GM19397 (cell line): ENCODE data around the gene PDE9A.

Experiments
- ATAC-seq: cut with Tn5 transposase; IDR thresholded peaks from one replicate; pipeline ENCODE4 v1.9.1; 2021; ENCODE audit warnings: mild to moderate bottlenecking, moderate library complexity; ENCODE audit not compliant: unreplicated experiment

PDE9A gene

GRCh38 chr21:42641311-42642218, 11.9 kb upstream of the PDE9A start:
- ATAC-seq: no peak

- ATAC-seq: no peak
These were observed 11.1 kb upstream of the PDE9A start for GRCh38 chr21:42642219-42642745.

- ATAC-seq: no peak
These were observed 8.9 kb upstream of the PDE9A start for GRCh38 chr21:42644223-42645208.

GRCh38 chr21:42645211-42646075, 8.0 kb upstream of the PDE9A start:
- no peak for ATAC-seq

- no peak for ATAC-seq
These were observed 7.2 kb upstream of the PDE9A start for GRCh38 chr21:42646076-42646825.

GRCh38 chr21:42646836-42647235, 6.6 kb upstream of the PDE9A start:
- ATAC-seq: no peak

- ATAC-seq: no peak
These were observed 4.8 kb upstream of the PDE9A start for GRCh38 chr21:42648606-42649005.

GRCh38 chr21:42649122-42650032, 4.0 kb upstream of the PDE9A start:
- ATAC-seq: no peak

GRCh38 chr21:42650033-42650370, 3.4 kb upstream of the PDE9A start:
- no peak for ATAC-seq

- no peak for ATAC-seq
These were observed 2.7 kb upstream of the PDE9A start for GRCh38 chr21:42650441-42651421.

GRCh38 chr21:42651515-42652401, 1.7 kb upstream of the PDE9A start:
- no peak for ATAC-seq

- ATAC-seq: no peak
These were observed 742 bp upstream of the PDE9A start for GRCh38 chr21:42652527-42653230.

GRCh38 chr21:42654179-42654912, 925 bp downstream of the PDE9A start:
- ATAC-seq: no peak

- ATAC-seq: no peak
These were observed 1.7 kb downstream of the PDE9A start for GRCh38 chr21:42654913-42655795.
